DMS114 treated with DMSO at 0.1 percent for 48 hours (cell line): ENCODE results near the gene CADM2.

Source experiments
- DNase-seq: peaks from one replicate; lab custom pipeline; 2025; ENCODE audit not compliant: unreplicated experiment; lab: John Stamatoyannopoulos, UW

Gene CADM2

GRCh38 chr3:84983490-84983889, 24.7 kb downstream of the CADM2 start:
- DNase-seq = no peak

GRCh38 chr3:84984429-84984828, 25.6 kb downstream of the CADM2 start:
- DNase-seq = no peak

GRCh38 chr3:84985795-84986194, 27.0 kb downstream of the CADM2 start:
- DNase-seq = no peak

GRCh38 chr3:84987706-84988504, 29.1 kb downstream of the CADM2 start:
- no peak for DNase-seq

- DNase-seq = no peak
Observed at GRCh38 chr3:84989102-84989501, 30.3 kb downstream of the CADM2 start.

- DNase-seq = no peak
Observed at GRCh38 chr3:84991422-84991900, 32.7 kb downstream of the CADM2 start.

- DNase-seq = no peak
Observed at GRCh38 chr3:84993956-84994355, 35.2 kb downstream of the CADM2 start.

GRCh38 chr3:84998545-84998944, 39.8 kb downstream of the CADM2 start:
- DNase-seq = no peak

- no peak for DNase-seq
Observed at GRCh38 chr3:85003479-85003878, 44.7 kb downstream of the CADM2 start.

GRCh38 chr3:85004147-85004546, 45.4 kb downstream of the CADM2 start:
- no peak for DNase-seq

- DNase-seq = no peak
Observed at GRCh38 chr3:85005946-85006345, 47.2 kb downstream of the CADM2 start.

GRCh38 chr3:85007195-85008094, 48.7 kb downstream of the CADM2 start:
- DNase-seq = no peak

- DNase-seq = no peak
Observed at GRCh38 chr3:85020828-85021227, 62.0 kb downstream of the CADM2 start.

- DNase-seq = no peak
Observed at GRCh38 chr3:85030052-85030451, 71.3 kb downstream of the CADM2 start.

GRCh38 chr3:85037203-85037602, 78.4 kb downstream of the CADM2 start:
- no peak for DNase-seq

GRCh38 chr3:85041001-85041400, 82.2 kb downstream of the CADM2 start:
- no peak for DNase-seq

GRCh38 chr3:85041562-85042055, 82.8 kb downstream of the CADM2 start:
- no peak for DNase-seq

- DNase-seq = no peak
Observed at GRCh38 chr3:85050821-85051220, 92.0 kb downstream of the CADM2 start.

- no peak for DNase-seq
Observed at GRCh38 chr3:85051786-85052185, 93.0 kb downstream of the CADM2 start.

- DNase-seq = no peak
Observed at GRCh38 chr3:85053626-85054025, 94.8 kb downstream of the CADM2 start.

GRCh38 chr3:85054579-85054978, 95.8 kb downstream of the CADM2 start:
- DNase-seq = no peak

- DNase-seq = no peak
Observed at GRCh38 chr3:85068911-85069310, 110.1 kb downstream of the CADM2 start.
